OCI-LY1 (cell line): ENCODE measurements around the gene TMEM132C.

Experiments
- H2AFZ ChIP-seq: fragments of 200-600 bp; sonication (generic), shearing (Covaris generic); 2 replicates; pipeline ENCODE4 v1.6.0; 2014; ENCODE audit warnings: antibody characterized with exemption, mild to moderate bottlenecking, low read length
- H3F3A ChIP-seq: fragments of 200-600 bp; sonication (generic), shearing (Covaris generic); 2 replicates; pipeline ENCODE4 v1.6.0; 2014; ENCODE audit warnings: mild to moderate bottlenecking, antibody characterized with exemption, low read length, moderate library complexity; ENCODE audit not compliant: insufficient read depth
- H3K27ac ChIP-seq: fragments of 200-600 bp; sonication (generic); 2 replicates; pipeline ENCODE4 v1.5.1; 2014; ENCODE audit warnings: low read length, mixed run types, mild to moderate bottlenecking, low read depth; ENCODE audit not compliant: poor library complexity, severe bottlenecking
- H3K27me3 ChIP-seq: fragments of 200-600 bp; sonication (generic); 2 replicates; pipeline ENCODE4 v1.6.0; 2014; ENCODE audit warnings: antibody characterized with exemption, mild to moderate bottlenecking, low read length, moderate library complexity; ENCODE audit not compliant: insufficient read depth
- H3K36me3 ChIP-seq: fragments of 200-600 bp; sonication (generic); 2 replicates; pipeline ENCODE4 v1.6.1; 2014; ENCODE audit warnings: mild to moderate bottlenecking, antibody characterized with exemption, low read length, moderate library complexity, mixed read lengths; ENCODE audit not compliant: insufficient read depth
- H3K4me1 ChIP-seq: fragments of 200-600 bp; sonication (generic); 2 replicates; pipeline ENCODE4 v1.5.1; 2014; ENCODE audit warnings: mild to moderate bottlenecking, low read length, moderate library complexity; ENCODE audit not compliant: insufficient read depth, severe bottlenecking
- H3K4me2 ChIP-seq: fragments of 200-600 bp; sonication (generic), shearing (Covaris generic); 2 replicates; pipeline ENCODE4 v1.6.1; 2014; ENCODE audit warnings: low read length
- H3K4me3 ChIP-seq: fragments of 200-600 bp; sonication (generic); 2 replicates; pipeline ENCODE4 v1.5.1; 2014; ENCODE audit warnings: low read length, low read depth, mild to moderate bottlenecking, mixed read lengths; ENCODE audit not compliant: poor library complexity, severe bottlenecking
- H3K79me2 ChIP-seq: fragments of 200-600 bp; shearing (Covaris generic); 2 replicates; pipeline ENCODE4 v1.6.1; 2016; ENCODE audit warnings: mixed run types, low read length, mixed read lengths; ENCODE audit not compliant: insufficient read depth
- H3K9ac ChIP-seq: fragments of 200-600 bp; sonication (generic), shearing (Covaris generic); 2 replicates; pipeline ENCODE4 v1.6.1; 2014; ENCODE audit warnings: mild to moderate bottlenecking, low read length, mixed read lengths
- H3K9me2 ChIP-seq: fragments of 200-600 bp; sonication (generic), shearing (Covaris generic); 2 replicates; pipeline ENCODE4 v1.6.1; 2014; ENCODE audit warnings: low read depth, mild to moderate bottlenecking, low read length, mixed read lengths
- H3K9me3 ChIP-seq: fragments of 200-600 bp; shearing (Covaris generic); 2 replicates; pipeline ENCODE4 v1.6.1; 2014; ENCODE audit warnings: low read length, mixed read lengths
- H4K20me1 ChIP-seq: fragments of 200-600 bp; sonication (generic), shearing (Covaris generic); 2 replicates; pipeline ENCODE4 v1.6.0; 2016; ENCODE audit warnings: mild to moderate bottlenecking, low read length; ENCODE audit not compliant: insufficient read depth
- CTCF ChIP-seq: fragments of 200-600 bp; sonication (generic), shearing (Covaris generic); IDR thresholded peaks from 2 replicates; pipeline ENCODE4 v1.5.1; 2017; ENCODE audit warnings: mild to moderate bottlenecking, antibody characterized with exemption, low read length, moderate library complexity, mixed read lengths
- EZH2 ChIP-seq: fragments of 200-600 bp; sonication (generic), shearing (Covaris generic); IDR thresholded peaks from 2 replicates; pipeline ENCODE4 v1.8.0; 2017; ENCODE audit warnings: borderline replicate concordance, mixed run types, mild to moderate bottlenecking, antibody characterized with exemption, low read length, moderate library complexity, mixed read lengths

The TMEM132C gene

DNA sequence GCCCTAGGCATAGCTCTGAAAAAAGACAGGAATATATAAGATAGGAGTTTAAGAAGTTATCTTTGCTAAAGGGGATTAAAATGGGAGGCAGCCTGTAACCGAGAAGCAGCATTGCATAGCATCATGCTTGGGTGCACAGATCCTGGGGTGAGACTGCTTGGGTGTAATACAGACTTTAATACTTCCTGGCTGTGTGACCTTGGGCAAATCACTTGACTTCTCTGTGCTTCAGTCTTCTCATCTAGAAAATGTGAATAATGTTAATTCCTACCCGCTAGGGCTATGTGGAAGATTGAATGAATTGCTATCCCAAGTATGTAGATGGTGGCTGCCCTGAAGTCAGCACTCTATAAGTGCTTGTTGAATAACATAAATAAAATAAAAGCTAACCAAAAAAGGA is 204.5 kb downstream of the TMEM132C start:
- Histone ChIP-seq H3K9me3 (no peaks in the 10 kb centered on the region), H3K9ac (no peak overlapping the region), H3K36me3 (no peaks in the 10 kb centered on the region), H3K4me2 (no peak overlapping the region), H3K27ac (no peak overlapping the region), H3F3A (no peaks in the 10 kb centered on the region), H4K20me1 (no peaks in the 10 kb centered on the region), H3K4me1 (no peaks in the 10 kb centered on the region), H3K27me3 (no peaks in the 10 kb centered on the region), H3K79me2 (no peaks in the 10 kb centered on the region), H3K9me2 (no peaks in the 10 kb centered on the region), H2AFZ (no peak overlapping the region), H3K4me3 (no peak overlapping the region)
- no peak for TF ChIP-seq EZH2
- TF ChIP-seq CTCF: no peak

- Histone ChIP-seq H3K9me2 (no peaks in the 10 kb centered on the region), H3K27ac (no peak overlapping the region), H3K9me3 (no peaks in the 10 kb centered on the region), H2AFZ (no peak overlapping the region), H3K9ac (no peak overlapping the region), H3K4me2 (no peak overlapping the region), H3K4me1 (no peaks in the 10 kb centered on the region), H3F3A (no peaks in the 10 kb centered on the region), H3K79me2 (no peaks in the 10 kb centered on the region), H3K4me3 (no peak overlapping the region), H3K27me3 (no peaks in the 10 kb centered on the region), H4K20me1 (no peaks in the 10 kb centered on the region), H3K36me3 (no peaks in the 10 kb centered on the region)
- TF ChIP-seq CTCF: no peak
- TF ChIP-seq EZH2: no peak
Measured at GRCh38 chr12:128474916-128475315, 207.9 kb downstream of the TMEM132C start.

GRCh38 chr12:128476266-128476665 is 209.3 kb downstream of the TMEM132C start:
- H3K27me3 ChIP-seq: no peaks in the 10 kb centered on the region
- no peak overlapping the region for H3K4me3 ChIP-seq
- no peak overlapping the region for H3K27ac ChIP-seq
- H4K20me1 ChIP-seq: no peaks in the 10 kb centered on the region
- no peaks in the 10 kb centered on the region for H3K9me3 ChIP-seq
- TF ChIP-seq EZH2: no peak
- TF ChIP-seq CTCF: no peak
- no peak overlapping the region for H2AFZ ChIP-seq
- H3K4me2 ChIP-seq: no peak overlapping the region
- H3K9ac ChIP-seq: no peak overlapping the region
- no peaks in the 10 kb centered on the region for H3K79me2 ChIP-seq
- no peaks in the 10 kb centered on the region for H3F3A ChIP-seq
- no peaks in the 10 kb centered on the region for H3K9me2 ChIP-seq
- no peaks in the 10 kb centered on the region for H3K36me3 ChIP-seq
- H3K4me1 ChIP-seq: no peaks in the 10 kb centered on the region
